ENCODE measurements around the gene BMP6.

GRCh38 chr6:7820288-7820835 lies 94.5 kb downstream of the BMP6 start:
- TF ChIP-seq POLR2A (IDR thresholded peaks at IDR 0.05) (no peak), CTCF (IDR thresholded peaks at IDR 0.05) (no peak), POLR2AphosphoS5 (IDR thresholded peaks at IDR 0.05) (no peak), EP300 (IDR thresholded peaks at IDR 0.05) (no peak)
